Measurements from ENCODE around the gene LDHB. TPM values are rescaled to one million over a fixed set of nuclear protein-coding genes. Genes with fewer than 3 reads are reported as not detected.
"Not testable (repeated sequence)": the region's sequence is repeated elsewhere in the genome, so short reads cannot be mapped to it uniquely, and the experiment has no call there.

LDHB gene
- total RNA-seq: 381 TPM

- DNase-seq: peak; percentile 92
Observed at GRCh38 chr12:21657326-21658077, at the start of gene LDHB. LDHB (minus strand) TSS chr12:21657842; CDS start chr12:21654671, 3,171 bp downstream.

GRCh38 chr12:21704847-21705246 is 47.2 kb upstream of the LDHB start:
- no peak for DNase-seq

- no peak for DNase-seq
Observed at GRCh38 chr12:21699851-21700250, 42.2 kb upstream of the LDHB start.

DNA sequence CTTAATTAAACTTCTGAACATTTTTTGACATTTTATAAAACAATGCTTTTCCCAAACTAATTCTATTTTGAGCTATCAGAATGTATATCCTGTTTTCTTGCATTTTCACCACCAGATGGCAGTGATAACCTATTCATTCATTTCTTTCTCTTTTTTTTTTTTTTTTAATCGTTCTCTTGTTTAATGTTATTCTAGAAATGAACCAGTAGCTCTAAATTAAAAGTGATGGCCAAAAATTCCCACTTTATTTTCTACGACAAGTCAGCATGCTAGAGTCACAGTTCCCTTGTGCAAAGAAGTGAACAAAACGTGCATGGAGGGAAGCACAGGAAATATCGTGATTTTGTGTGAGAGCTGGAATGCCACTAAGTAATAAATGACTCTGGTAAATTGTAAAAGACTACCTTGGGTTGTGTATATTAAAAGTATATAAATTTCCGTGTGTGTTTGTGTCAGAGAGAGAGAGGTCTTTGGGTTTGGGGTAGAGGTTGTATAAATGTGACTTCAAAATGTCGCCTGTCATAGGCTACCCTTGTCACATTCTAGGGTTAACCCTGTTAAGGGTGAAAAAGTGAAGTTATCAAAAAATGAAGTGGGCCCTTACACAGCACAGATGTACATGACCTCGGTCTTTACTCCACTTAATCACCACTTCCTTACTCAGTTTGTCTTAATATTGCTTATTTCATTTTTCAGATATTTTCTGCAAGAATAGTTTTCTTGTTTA is 40.4 kb upstream of the LDHB start:
- no peak for DNase-seq

DNA sequence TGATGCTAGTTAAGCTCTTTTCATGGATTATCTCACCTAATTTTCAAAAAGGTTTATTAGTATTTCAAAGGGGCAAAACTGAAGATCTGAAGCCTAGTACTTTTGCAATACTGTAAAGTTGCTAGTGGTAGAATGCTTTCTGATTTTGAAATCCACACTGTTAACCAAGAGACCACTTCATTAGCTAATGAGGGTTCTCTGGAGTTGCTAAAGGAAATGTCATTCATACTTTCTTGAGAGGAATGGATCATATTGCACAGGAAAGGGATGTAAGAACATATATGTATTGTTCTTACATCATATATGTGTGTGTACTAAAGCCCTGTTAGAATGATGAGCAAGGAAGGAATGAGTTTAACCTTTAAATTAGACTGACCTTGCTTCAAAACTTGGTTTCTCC is 39.0 kb upstream of the LDHB start:
- DNase-seq: no peak

GRCh38 chr12:21695986-21696385 is 38.3 kb upstream of the LDHB start:
- DNase-seq: no peak

DNA sequence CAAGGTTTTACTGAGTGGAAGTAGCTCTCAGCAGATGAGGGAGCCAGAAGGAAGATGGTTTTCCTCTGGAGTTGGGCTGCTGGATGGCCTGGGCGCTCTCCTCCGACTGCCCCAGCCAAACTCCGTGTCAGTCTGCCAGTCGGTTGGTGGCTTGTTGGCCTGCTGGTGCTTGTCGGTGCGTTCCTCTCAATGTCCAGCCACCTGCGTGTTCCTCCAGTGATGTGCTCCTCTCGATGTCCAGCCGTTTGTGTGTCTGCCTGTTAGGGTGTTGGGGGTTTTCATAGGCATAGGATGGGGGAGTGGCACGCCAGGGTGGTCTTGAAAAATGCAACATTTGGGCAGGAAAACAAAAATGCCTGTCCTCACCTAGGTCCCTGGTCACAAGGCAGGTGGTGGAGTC is 37.0 kb upstream of the LDHB start:
- DNase-seq: no peak

- DNase-seq: no peak
Observed at GRCh38 chr12:21691515-21691914, 33.9 kb upstream of the LDHB start.

GRCh38 chr12:21690704-21691368 is 33.2 kb upstream of the LDHB start:
- no peak for DNase-seq

GRCh38 chr12:21683115-21683514 is 25.5 kb upstream of the LDHB start:
- no peak for DNase-seq

DNA sequence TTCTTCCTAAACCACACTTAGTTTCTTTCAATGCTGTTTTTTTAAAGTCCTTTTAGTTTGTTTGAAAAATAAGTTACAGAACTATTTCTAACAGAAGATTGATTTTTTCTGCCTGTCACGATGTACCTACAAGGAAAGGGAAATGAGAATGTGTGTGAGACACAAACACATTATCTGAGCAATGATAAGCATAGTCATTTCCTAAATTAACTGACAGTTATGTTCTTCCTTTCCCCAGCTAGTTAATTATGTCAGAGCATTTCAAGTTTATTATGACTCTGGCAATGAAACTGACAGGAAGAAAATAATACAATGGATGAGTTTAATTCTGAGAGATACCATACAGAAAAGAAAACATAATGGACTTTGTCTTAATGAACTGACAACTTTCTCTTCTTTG is 21.3 kb upstream of the LDHB start:
- DNase-seq: no peak

GRCh38 chr12:21677622-21678277 is 20.1 kb upstream of the LDHB start:
- no peak for DNase-seq

DNA sequence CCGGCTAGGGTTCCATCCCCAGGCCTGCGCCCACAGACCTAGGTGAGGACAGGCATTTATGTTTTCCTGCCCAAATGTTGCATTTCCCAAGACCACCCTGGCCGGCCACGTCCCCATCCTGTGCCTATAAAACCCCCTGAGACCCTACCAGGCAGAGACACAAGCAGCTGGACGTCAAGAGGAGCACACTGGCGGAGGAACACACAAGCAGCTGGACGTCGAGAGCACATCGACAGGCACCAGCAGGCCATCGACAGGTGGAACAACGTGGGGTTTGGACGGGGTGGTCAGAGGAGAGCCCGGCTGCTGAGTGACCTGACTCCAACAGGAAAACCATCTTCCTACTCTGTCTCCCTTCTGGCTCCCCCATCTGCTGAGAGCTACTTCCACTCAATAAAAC is 19.6 kb upstream of the LDHB start:
- no peak for DNase-seq

DNA sequence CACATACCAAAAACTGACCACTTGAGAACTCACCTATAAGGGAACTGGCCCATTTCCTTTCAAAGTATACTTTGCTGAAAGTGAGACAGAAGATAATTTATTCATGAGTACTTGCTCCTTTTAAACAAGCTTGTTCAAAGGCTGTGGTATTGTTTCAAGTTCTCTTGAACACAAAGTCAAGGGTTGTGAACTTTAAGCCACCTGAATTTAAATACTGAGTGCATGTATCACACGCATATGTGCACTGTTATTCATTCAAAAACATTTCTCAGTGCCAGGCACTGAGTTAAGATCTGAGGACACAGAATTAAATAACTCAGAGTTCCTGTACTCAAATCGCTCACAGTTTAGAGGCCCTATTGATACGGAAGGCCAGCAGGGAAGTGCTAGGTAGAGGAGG is 19.1 kb upstream of the LDHB start:
- no peak for DNase-seq

DNA sequence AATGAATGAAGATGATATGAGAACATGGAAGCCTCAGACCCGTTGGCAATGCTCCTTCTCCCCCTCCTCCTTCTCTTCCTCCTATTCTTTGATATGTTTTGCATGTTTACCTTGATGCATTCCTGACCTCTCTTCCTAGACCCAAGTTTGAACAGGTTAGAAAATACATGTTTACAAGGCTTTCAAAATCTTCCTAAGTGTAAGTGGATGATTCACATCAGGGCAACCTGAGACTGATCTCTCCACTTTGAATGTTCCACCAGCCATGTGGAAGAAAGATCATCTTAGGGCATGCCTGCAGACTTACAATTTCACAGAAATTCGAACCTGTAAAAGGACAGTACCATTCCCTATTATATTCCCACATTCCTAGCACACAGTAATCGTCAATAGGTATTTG is 18.0 kb upstream of the LDHB start:
- DNase-seq: no peak

DNA sequence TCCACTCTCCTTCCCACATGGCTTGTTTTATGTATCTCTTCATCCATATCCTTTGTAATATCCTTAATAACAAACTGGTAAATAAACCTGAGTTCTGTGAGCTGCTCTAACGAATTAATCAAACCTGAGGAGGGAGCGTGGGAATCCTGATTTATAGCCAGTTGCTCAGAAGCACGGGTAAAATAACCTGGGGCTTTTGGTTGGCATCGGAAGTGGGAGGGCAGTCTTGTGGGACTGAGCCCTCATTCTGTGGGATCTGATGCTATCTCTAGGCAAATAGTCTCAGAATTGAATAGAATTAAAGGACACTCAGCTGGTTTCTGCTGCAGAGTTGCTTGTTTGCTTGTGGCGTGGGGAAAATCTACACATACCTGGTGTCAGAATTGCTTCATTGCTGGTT is 17.5 kb upstream of the LDHB start:
- no peak for DNase-seq

DNA sequence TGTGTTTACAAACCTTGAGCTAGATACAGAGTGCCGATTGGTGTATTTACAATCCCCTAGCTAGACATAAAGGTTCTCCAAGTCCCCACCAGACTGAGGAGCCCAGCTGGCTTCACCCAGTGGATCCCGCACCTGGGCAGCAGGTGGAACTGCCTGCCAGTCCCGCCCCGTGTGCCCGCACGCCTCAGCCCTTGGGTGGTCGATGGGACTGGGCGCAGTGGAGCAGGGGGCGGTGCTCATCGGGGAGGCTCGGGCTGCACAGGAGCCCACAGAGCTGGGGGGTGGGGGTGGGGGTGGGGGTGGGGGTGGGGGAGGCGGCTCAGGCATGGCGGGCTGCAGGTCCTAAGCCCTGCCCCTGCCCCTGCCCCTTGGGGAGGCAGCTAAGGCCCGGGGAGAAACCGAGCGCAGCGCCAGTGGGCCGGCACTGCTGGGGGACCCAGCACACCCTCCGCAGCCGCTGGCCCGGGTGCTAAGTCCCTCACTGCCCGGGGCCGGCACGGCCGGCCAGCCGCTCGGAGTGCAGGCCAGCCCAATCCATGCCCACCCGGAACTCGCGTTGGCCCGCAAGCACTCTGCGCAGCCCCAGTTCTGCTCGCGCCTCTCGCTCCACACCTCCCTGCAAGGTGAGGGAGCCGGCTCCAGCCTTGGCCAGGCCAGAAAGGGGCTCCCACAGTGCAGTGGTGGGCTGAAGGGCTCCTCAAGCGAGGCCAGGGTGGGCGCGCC is 16.3 kb upstream of the LDHB start:
- DNase-seq: not testable (repeated sequence)

- DNase-seq: no peak
Observed at GRCh38 chr12:21672146-21672545, 14.5 kb upstream of the LDHB start.

DNA sequence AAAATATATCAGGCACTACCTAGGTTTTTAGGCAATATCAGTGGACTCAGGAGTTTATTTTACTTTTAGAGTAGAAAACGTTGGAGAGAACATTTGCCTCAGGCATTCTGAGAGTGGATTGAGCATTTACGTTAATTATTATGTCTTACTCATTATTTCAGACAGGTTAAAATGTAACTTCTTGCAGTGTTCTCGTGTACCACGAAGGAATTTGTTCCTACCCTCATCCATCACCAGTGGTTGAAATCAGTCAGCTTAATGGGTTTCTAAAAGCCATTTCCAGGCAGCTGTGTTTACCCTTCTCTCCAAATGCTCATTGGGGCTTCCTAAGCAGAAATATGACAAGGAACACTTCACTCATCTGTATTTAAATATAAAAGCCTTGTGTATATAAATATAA is 9.1 kb upstream of the LDHB start:
- no peak for DNase-seq

DNA sequence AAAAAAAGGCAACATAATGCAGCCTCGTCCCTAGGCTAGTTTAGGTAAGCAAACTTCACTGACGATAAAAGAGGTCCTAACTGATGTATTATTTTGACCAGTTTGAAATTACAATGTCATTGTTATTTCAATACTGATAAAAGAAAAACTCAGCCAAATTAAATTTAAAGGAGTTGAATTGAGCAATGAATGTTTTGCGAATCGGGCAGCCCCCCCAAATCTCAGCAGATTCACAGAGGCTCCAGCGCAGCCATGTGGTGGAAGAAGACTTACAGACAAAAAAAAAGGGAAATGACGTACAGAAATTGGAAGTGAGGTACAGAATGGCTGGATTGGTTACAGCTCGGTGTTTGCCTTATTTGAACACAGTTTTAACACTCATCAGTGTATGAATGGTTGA is 8.2 kb upstream of the LDHB start:
- no peak for DNase-seq

- DNase-seq: no peak
Observed at GRCh38 chr12:21662122-21662792, 4.6 kb upstream of the LDHB start.

Measured in occipital lobe (tissue), 2 donors.